HCT116 (cell line): ENCODE results near the gene PTGDS.

ENCODE experiments used
- CTCF ChIP-seq, 3 experiments: fragments of 200-600 bp in 1 of 3; sonication (generic) in 1 of 3; IDR thresholded peaks in 2 of 3; conservative IDR thresholded peaks in 1 of 3; 2 replicates each; pipeline ENCODE4 v1.5.1; 2012 to 2017; ENCODE audit warnings: low read depth in 2 of 3, low read length in 2 of 3, antibody characterized with exemption in 1 of 3, borderline replicate concordance in 1 of 3, control low read depth in 1 of 3, mild to moderate bottlenecking in 1 of 3, mixed read lengths in 1 of 3, mixed run types in 1 of 3, moderate library complexity in 1 of 3; ENCODE audit not compliant: insufficient read depth in 1 of 3
- ELF1 ChIP-seq: IDR thresholded peaks from 2 replicates; pipeline ENCODE4 v1.6.1; 2012; ENCODE audit warnings: low read depth, borderline replicate concordance
- EZH2 ChIP-seq: fragments of 200-600 bp; sonication (generic); IDR thresholded peaks from 2 replicates; pipeline ENCODE4 v1.6.1; 2017; ENCODE audit warnings: antibody characterized with exemption, mixed run types
- MAX ChIP-seq: IDR thresholded peaks from 2 replicates; pipeline ENCODE4 v1.6.1; 2012
- POLR2A ChIP-seq: IDR thresholded peaks from 2 replicates; pipeline ENCODE4 v1.7.0; 2011; ENCODE audit warnings: borderline replicate concordance; ENCODE audit not compliant: insufficient read depth, insufficient read length; ENCODE audit errors: extremely low read depth
- POLR2AphosphoS5 ChIP-seq: IDR thresholded peaks from 2 replicates; pipeline ENCODE4 v1.6.1; 2011; ENCODE audit warnings: mild to moderate bottlenecking, low read depth, low read length, moderate library complexity
- REST ChIP-seq: IDR thresholded peaks from 2 replicates; pipeline ENCODE4 v1.6.1; 2012; ENCODE audit warnings: low read depth
- YY1 ChIP-seq: IDR thresholded peaks from 2 replicates; pipeline ENCODE4 v1.6.1; 2011; ENCODE audit warnings: low read length, low read depth, moderate library complexity, mild to moderate bottlenecking; ENCODE audit not compliant: insufficient replicate concordance; ENCODE audit errors: extremely low read depth

GRCh38 chr9:136939431-136939995 is 37.8 kb upstream of the PTGDS start:
- TF ChIP-seq CTCF (IDR thresholded peaks at IDR 0.05 in 2 of 3, conservative IDR thresholded peaks at IDR 0.05 in 1 of 3; ENCODE audit: borderline replicate concordance in 1 of 3, insufficient read depth in 1 of 3, low read depth in 2 of 3, low read length in 2 of 3) (no peak), MAX (no peak), YY1 (no peak), EZH2 (no peak), POLR2A (no peak), POLR2AphosphoS5 (no peak), REST (no peak), ELF1 (no peak)
